Stromal cell of bone marrow (primary cell): ENCODE results near the gene PLPPR4.

ENCODE experiments used
- DNase-seq: peaks from one replicate; pipeline ENCODE4 v3.0.0-alpha.2; 2012; ENCODE audit warnings: low read depth

Gene PLPPR4

DNA sequence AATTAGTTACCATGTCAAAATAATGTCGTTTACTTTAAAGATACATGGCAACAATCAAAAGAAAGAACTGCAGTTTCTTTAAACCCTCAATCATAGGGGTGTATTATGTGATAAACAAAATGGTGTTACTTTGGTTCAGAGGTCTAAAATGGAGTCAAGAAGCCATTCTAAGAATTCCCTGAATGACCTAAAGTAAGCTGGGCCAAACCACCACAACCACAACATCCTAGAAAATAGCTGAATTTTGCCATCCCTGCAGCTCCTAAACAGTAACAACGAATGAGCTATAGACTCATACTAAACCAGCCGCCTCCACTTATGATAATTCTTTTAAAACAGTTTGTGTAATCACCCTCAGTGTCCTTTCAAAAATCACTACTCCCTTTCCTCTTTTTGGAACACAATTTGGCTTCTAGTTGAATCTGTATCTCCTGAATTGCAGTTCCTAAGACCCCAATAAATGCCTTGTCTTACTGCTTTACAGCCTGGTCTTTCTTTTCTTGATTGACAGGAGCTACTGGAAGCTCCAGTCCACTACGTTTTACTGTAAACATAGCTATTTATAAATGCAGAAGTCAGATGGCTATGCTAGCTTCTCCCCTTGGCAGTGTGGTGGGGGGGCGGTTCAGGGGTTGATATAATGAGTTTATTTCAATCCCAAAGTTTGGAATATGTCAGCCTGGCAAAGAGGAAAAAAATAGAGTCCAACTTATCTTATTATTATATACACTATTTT lies 84.3 kb downstream of the PLPPR4 start:
- DNase-seq, result no peak

DNA sequence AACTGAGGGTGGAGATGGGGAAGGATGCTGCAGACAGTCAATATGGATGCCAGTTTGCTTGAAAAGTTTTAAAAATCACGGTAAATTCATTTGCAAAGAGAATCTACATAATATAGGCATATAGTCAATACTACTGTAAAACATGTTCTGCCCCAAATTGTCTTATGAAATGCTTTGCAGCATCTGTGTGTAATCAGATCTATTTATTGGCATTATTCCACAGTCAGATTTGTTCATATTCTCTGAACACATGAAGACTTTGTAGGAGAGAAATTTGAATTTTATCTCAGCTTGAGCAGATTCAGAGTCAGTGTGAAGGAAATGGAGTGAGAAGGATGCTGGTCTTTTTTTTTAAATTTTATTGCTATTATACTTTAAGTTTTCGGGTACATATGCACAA lies 88.5 kb downstream of the PLPPR4 start:
- DNase-seq, result no peak

DNA sequence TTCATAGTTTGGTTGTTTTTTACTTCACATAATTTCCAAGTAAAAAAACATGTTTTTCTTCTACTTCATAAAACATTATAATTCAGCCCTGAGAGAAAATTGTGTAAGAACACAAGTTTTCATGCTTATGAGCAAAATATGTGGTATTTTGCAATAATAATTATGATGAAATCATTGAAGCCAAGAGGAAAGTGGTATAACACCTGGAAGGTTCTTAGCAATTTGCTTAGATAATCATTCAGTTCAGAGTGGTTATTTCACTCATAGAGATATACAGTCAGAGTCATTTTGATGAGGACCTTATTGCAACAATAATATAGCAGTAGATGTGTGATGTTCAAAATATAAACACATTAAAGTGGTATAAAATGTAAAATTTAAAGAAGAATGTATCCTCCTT lies 94.5 kb downstream of the PLPPR4 start:
- DNase-seq, result no peak
